Activated naive CD8-positive, alpha-beta T cell (primary cell): ENCODE measurements around the gene IMMP1L.

Experiments used
- H3K27ac Mint-ChIP-seq: one replicate; pipeline ENCODE4 v1.8.0; 2021; ENCODE audit warnings: mixed read lengths
- H3K27me3 Mint-ChIP-seq: one replicate; pipeline ENCODE4 v1.8.0; 2021; ENCODE audit warnings: mixed read lengths
- H3K36me3 Mint-ChIP-seq: one replicate; pipeline ENCODE4 v1.8.0; 2021; ENCODE audit warnings: mixed read lengths
- H3K4me1 Mint-ChIP-seq: one replicate; pipeline ENCODE4 v1.8.0; 2021; ENCODE audit warnings: low read depth, mixed read lengths
- H3K4me3 Mint-ChIP-seq: one replicate; pipeline ENCODE4 v1.8.0; 2021; ENCODE audit warnings: mild to moderate bottlenecking, mixed read lengths
- H3K9me3 Mint-ChIP-seq: one replicate; pipeline ENCODE4 v1.8.0; 2021; ENCODE audit warnings: low read depth, mixed read lengths

IMMP1L gene

GRCh38 chr11:31383116-31383515 is 126.3 kb downstream of the IMMP1L start:
- no peak overlapping the region for H3K27ac Mint-ChIP-seq
- H3K4me1 Mint-ChIP-seq = peaks cover 22% of the 10 kb centered on the region
- H3K9me3 Mint-ChIP-seq = no peaks in the 10 kb centered on the region
- peaks cover 18% of the 10 kb centered on the region for H3K36me3 Mint-ChIP-seq
- H3K4me3 Mint-ChIP-seq = no peak overlapping the region
- H3K27me3 Mint-ChIP-seq = no peaks in the 10 kb centered on the region
